Measurements from ENCODE around the gene TPRN.

Gene TPRN

GRCh38 chr9:137170486-137171148 is 29.9 kb downstream of the TPRN start:
- no peak for DNase-seq

GRCh38 chr9:137169896-137170358 is 30.6 kb downstream of the TPRN start, which contains the start of gene LRRC26:
LRRC26 (minus strand) TSS chr9:137170051; CDS start chr9:137169943, 108 bp downstream.
- DNase-seq, result no peak

GRCh38 chr9:137168904-137169856 is 31.4 kb downstream of the TPRN start:
- no peak for DNase-seq

GRCh38 chr9:137168573-137168903 is 32.0 kb downstream of the TPRN start:
- DNase-seq, result no peak

GRCh38 chr9:137167747-137168572 is 32.6 kb downstream of the TPRN start:
- no peak for DNase-seq

GRCh38 chr9:137167277-137167746 is 33.2 kb downstream of the TPRN start:
- DNase-seq, result no peak

- no peak for DNase-seq
These were observed 33.9 kb downstream of the TPRN start for GRCh38 chr9:137166380-137167229.

- DNase-seq, result no peak
These were observed 35.2 kb downstream of the TPRN start for GRCh38 chr9:137165250-137165836.

- no peak for DNase-seq
These were observed 35.9 kb downstream of the TPRN start for GRCh38 chr9:137164370-137165249.

- DNase-seq, result no peak
These were observed 36.7 kb downstream of the TPRN start for GRCh38 chr9:137163805-137164204.

- DNase-seq, result no peak
These were observed 37.2 kb downstream of the TPRN start for GRCh38 chr9:137163365-137163715.

- DNase-seq, result no peak
These were observed 37.8 kb downstream of the TPRN start for GRCh38 chr9:137162505-137163364.

GRCh38 chr9:137161558-137162486 is 38.7 kb downstream of the TPRN start:
- DNase-seq, result no peak

GRCh38 chr9:137160716-137161557 is 39.6 kb downstream of the TPRN start:
- DNase-seq, result no peak

GRCh38 chr9:137160054-137160425 is 40.5 kb downstream of the TPRN start:
- DNase-seq, result no peak

- no peak for DNase-seq
These were observed 41.2 kb downstream of the TPRN start for GRCh38 chr9:137159105-137160053.

All from stimulated activated CD4-positive, alpha-beta T cell treated with anti-CD3 and anti-CD28 coated beads, Interleukin-12 subunit alpha, Interleukin-12 subunit beta, amount 100 ng/mL, for 4 hours (primary cell).